NB4 (cell line): Measurements from ENCODE around the gene ATP11A.

Experiments
- CTCF ChIP-seq: IDR thresholded peaks from one replicate; pipeline ENCODE4 v1.5.1; 2012; ENCODE audit warnings: low read depth, low read length
- MAX ChIP-seq: IDR thresholded peaks from 2 replicates; pipeline ENCODE4 v1.6.1; 2011; ENCODE audit warnings: low read depth, low read length
- MYC ChIP-seq: IDR thresholded peaks from 2 replicates; pipeline ENCODE4 v1.6.1; 2011; ENCODE audit warnings: low read depth, low read length
- POLR2A ChIP-seq: IDR thresholded peaks from 2 replicates; pipeline ENCODE4 v1.6.1; 2011; ENCODE audit warnings: mild to moderate bottlenecking; ENCODE audit not compliant: insufficient read length; ENCODE audit errors: extremely low read depth

GRCh38 chr13:112871742-112872141 lies 181.9 kb downstream of the ATP11A start:
- TF ChIP-seq CTCF (no peak), POLR2A (no peak), MAX (no peak), MYC (no peak)
